Smooth muscle cell (in vitro differentiated cells): ENCODE results near the gene OST4. TPM values are rescaled to one million over a fixed set of nuclear protein-coding genes. Genes with fewer than 3 reads are reported as not detected.

Experiments
- DNase-seq: peaks from one replicate; lab custom pipeline; 2025; ENCODE audit not compliant: unreplicated experiment; lab: John Stamatoyannopoulos, UW
- H2AFZ ChIP-seq: fragments of 200-600 bp; sonication (generic); 2 replicates; pipeline ENCODE4 v1.6.0; 2016; ENCODE audit warnings: antibody characterized with exemption, low read depth, mild to moderate bottlenecking
- H3F3A ChIP-seq: fragments of 200-600 bp; sonication (generic); 2 replicates; pipeline ENCODE4 v1.6.0; 2017; ENCODE audit warnings: antibody characterized with exemption, low read depth
- H3K27ac ChIP-seq: fragments of 200-600 bp; sonication (generic); 2 replicates; pipeline ENCODE4 v1.5.1; 2016; ENCODE audit warnings: low read depth, mild to moderate bottlenecking
- H3K27me3 ChIP-seq: fragments of 200-600 bp; sonication (generic); 2 replicates; pipeline ENCODE4 v1.6.1; 2016; ENCODE audit warnings: low read depth, mild to moderate bottlenecking
- H3K36me3 ChIP-seq: fragments of 200-600 bp; sonication (generic); 2 replicates; pipeline ENCODE4 v1.5.1; 2016; ENCODE audit warnings: low read depth
- H3K4me1 ChIP-seq: fragments of 200-600 bp; sonication (generic); 2 replicates; pipeline ENCODE4 v1.5.1; 2016; ENCODE audit warnings: low read depth
- H3K4me2 ChIP-seq: fragments of 200-600 bp; sonication (generic); 2 replicates; pipeline ENCODE4 v1.6.0; 2016; ENCODE audit warnings: mild to moderate bottlenecking
- H3K4me3 ChIP-seq: fragments of 200-600 bp; sonication (generic); 2 replicates; pipeline ENCODE4 v1.5.1; 2016; ENCODE audit warnings: mild to moderate bottlenecking
- H3K79me2 ChIP-seq: fragments of 200-600 bp; sonication (generic); 2 replicates; pipeline ENCODE4 v1.6.0; 2016; ENCODE audit warnings: low read depth, mild to moderate bottlenecking
- H3K9ac ChIP-seq: fragments of 200-600 bp; sonication (generic); 2 replicates; pipeline ENCODE4 v1.6.0; 2016; ENCODE audit warnings: low read depth
- H3K9me3 ChIP-seq: fragments of 200-600 bp; sonication (generic); replicated peaks from 2 replicates; pipeline ENCODE4 v1.5.1; 2016; ENCODE audit warnings: low read depth
- H4K20me1 ChIP-seq: fragments of 200-600 bp; sonication (generic); 2 replicates; pipeline ENCODE4 v1.6.0; 2016; ENCODE audit warnings: low read depth
- WGBS: methylation state at CpG from one replicate; pipeline ENCODE4 v1.1.7; 2016; ENCODE audit warnings: low lambda C conversion rate; 5-methylcytosine and 5-hydroxymethylcytosine counted together
- polyA plus RNA-seq: library from polyadenylated mRNA; unstranded; fragments of >200 nt; fragmentation: Nextera tagmentation; extraction: Ambion mirVana; gene quantifications from 2 replicates; pipeline ENCODE4 v1.2.1, GENCODE V29; 2016
- total RNA-seq: library from RNA; depleted of rRNA; stranded (reverse); fragments of >200 nt; gene quantifications from 2 replicates; pipeline ENCODE4 v1.2.3, GENCODE V29; 2014
- TF ChIP-seq, protein P1 (sequence below): fragments of 200-600 bp; sonication (generic); IDR thresholded peaks from 2 replicates; pipeline ENCODE4 v1.5.1; 2017; ENCODE audit warnings: borderline replicate concordance, mild to moderate bottlenecking, antibody characterized with exemption; ENCODE audit not compliant: insufficient read depth, poor library complexity, severe bottlenecking

Gene OST4
- total and polyA plus RNA-seq, 2 experiments from 2014 or later, result 848 to 1,292 TPM

DNA sequence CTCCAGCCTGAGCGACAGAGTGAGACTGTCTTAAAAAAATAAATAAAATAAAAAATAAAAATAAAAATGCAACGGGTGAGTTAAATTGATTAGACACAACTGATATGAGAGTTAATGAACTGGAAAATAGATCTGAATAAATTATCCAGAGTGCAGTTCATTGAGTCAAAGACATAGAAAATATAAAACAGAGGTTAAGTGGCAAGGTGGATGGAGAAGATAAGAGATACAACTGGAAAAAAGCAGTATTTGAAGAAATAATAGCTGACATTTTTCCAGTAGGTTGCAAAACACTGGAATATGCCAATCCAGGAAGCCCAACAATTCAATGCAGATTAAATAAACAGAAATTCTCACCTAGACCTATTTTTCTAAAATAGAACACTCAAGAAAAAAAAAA is 36.8 kb upstream of the OST4 start:
- Histone ChIP-seq H3K4me3 (no peak overlapping the region), H2AFZ (no peak overlapping the region), H3K27me3 (peaks cover 9% of the 10 kb centered on the region), H3F3A (no peaks in the 10 kb centered on the region), H3K9me3 (no peaks in the 10 kb centered on the region), H4K20me1 (no peaks in the 10 kb centered on the region), H3K4me1 (no peaks in the 10 kb centered on the region), H3K4me2 (no peak overlapping the region), H3K36me3 (no peaks in the 10 kb centered on the region), H3K9ac (no peak overlapping the region), H3K79me2 (no peaks in the 10 kb centered on the region), H3K27ac (no peak overlapping the region)
- DNase-seq, result no peak
- TF ChIP-seq, protein P1, sequence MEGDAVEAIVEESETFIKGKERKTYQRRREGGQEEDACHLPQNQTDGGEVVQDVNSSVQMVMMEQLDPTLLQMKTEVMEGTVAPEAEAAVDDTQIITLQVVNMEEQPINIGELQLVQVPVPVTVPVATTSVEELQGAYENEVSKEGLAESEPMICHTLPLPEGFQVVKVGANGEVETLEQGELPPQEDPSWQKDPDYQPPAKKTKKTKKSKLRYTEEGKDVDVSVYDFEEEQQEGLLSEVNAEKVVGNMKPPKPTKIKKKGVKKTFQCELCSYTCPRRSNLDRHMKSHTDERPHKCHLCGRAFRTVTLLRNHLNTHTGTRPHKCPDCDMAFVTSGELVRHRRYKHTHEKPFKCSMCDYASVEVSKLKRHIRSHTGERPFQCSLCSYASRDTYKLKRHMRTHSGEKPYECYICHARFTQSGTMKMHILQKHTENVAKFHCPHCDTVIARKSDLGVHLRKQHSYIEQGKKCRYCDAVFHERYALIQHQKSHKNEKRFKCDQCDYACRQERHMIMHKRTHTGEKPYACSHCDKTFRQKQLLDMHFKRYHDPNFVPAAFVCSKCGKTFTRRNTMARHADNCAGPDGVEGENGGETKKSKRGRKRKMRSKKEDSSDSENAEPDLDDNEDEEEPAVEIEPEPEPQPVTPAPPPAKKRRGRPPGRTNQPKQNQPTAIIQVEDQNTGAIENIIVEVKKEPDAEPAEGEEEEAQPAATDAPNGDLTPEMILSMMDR, result no peak
- 95% methylated on average over 2 of the region's 2 CpGs for WGBS

DNA sequence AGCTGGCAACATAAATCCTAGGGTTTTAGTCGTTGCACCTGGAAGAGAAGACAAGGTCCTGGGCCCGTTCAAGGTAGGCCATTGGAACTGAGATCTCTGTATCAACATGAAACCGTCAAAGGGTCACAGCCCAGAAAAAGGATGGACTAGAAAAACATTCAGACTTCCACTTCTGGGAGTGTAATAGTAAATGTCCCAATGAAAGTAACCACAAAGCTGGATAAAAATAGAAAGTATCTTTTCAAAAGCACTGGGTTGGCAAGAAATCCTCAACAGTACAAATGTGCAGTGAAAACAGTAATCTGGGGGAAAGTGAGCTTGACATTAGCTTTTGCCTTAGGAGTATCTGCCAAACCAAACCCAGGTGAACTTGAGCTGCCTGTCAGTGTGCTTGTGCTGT is 34.5 kb upstream of the OST4 start:
- Histone ChIP-seq H4K20me1 (no peaks in the 10 kb centered on the region), H3K9ac (no peak overlapping the region), H2AFZ (no peak overlapping the region), H3K79me2 (no peaks in the 10 kb centered on the region), H3K27me3 (peaks cover 21% of the 10 kb centered on the region), H3K9me3 (no peaks in the 10 kb centered on the region), H3K27ac (no peak overlapping the region), H3K4me2 (no peak overlapping the region), H3K36me3 (no peaks in the 10 kb centered on the region), H3F3A (no peaks in the 10 kb centered on the region), H3K4me1 (no peaks in the 10 kb centered on the region), H3K4me3 (no peak overlapping the region)
- no peak for DNase-seq
- TF ChIP-seq, protein P1, result no peak
- 86% methylated on average over 3 of the region's 3 CpGs for WGBS

DNA sequence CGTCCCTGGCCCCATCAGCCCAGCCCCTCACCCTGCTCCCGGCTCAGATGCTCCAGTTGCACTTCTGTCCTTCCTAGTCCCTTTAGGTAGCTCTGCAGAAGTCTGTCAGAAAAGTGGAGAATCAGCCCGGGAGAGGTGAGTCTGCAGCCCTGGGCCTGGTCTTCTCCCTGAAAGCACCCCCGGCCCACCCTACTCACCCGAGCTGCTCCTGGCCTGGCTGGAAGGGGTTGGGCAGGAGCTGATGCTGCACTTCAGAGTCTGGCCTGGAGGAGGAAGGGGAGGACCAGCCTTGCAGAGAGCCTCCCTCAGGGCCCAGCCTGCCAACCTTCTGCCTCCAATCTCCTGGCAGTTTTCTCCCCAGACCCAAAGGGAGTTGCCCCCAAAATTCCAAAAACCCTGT is 30.9 kb upstream of the OST4 start:
- no peaks in the 10 kb centered on the region for H3K4me1 ChIP-seq
- no peak overlapping the region for H3K27ac ChIP-seq

DNA sequence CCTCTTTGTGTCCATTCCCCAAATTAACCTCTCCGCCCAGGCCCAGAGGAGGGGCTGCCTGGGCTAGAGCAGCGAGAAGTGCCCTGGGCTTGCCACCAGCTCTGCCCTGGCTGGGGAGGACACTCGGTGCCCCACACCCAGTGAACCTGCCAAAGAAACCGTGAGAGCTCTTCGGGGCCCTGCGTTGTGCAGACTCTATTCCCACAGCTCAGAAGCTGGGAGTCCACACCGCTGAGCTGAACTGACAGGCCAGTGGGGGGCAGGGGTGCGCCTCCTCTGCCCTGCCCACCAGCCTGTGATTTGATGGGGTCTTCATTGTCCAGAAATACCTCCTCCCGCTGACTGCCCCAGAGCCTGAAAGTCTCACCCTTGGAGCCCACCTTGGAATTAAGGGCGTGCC is 28.6 kb upstream of the OST4 start:
- H3K9me3 ChIP-seq, result no peaks in the 10 kb centered on the region
- H3K27ac ChIP-seq, result no peak overlapping the region
- 90% methylated on average over 10 of the region's 10 CpGs for WGBS
- peaks cover 18% of the 10 kb centered on the region for H3K27me3 ChIP-seq
- DNase-seq, result no peak
- H3F3A ChIP-seq, result no peaks in the 10 kb centered on the region
- TF ChIP-seq, protein P1, result no peak
- H3K9ac ChIP-seq, result no peak overlapping the region
- H3K4me2 ChIP-seq, result no peak overlapping the region
- no peak overlapping the region for H3K4me3 ChIP-seq
- H4K20me1 ChIP-seq, result no peaks in the 10 kb centered on the region
- no peaks in the 10 kb centered on the region for H3K36me3 ChIP-seq
- no peaks in the 10 kb centered on the region for H3K79me2 ChIP-seq
- H2AFZ ChIP-seq, result no peak overlapping the region
- H3K4me1 ChIP-seq, result no peaks in the 10 kb centered on the region

More for the DNA sequence above, 30.9 kb upstream of the OST4 start:
- Histone ChIP-seq H4K20me1 (no peaks in the 10 kb centered on the region), H3K79me2 (no peaks in the 10 kb centered on the region), H3K9me3 (no peaks in the 10 kb centered on the region), H3K9ac (no peak overlapping the region), H3K36me3 (no peaks in the 10 kb centered on the region), H3F3A (no peaks in the 10 kb centered on the region), H3K4me2 (no peak overlapping the region), H3K4me3 (no peak overlapping the region), H3K27me3 (peaks cover 21% of the 10 kb centered on the region), H2AFZ (no peak overlapping the region)
- TF ChIP-seq, protein P1, result no peak
- DNase-seq, result no peak
- 91% methylated on average over 5 of the region's 5 CpGs for WGBS
